HG02970 (cell line): Measurements from ENCODE around the gene ATG4C.
"Not testable (repeated sequence)": the region's sequence is repeated elsewhere in the genome, so short reads cannot be mapped to it uniquely, and the experiment has no call there.

Experiments used
- ATAC-seq: cut with Tn5 transposase; IDR thresholded peaks from one replicate; pipeline ENCODE4 v1.9.1; 2021; ENCODE audit warnings: mild to moderate bottlenecking, moderate library complexity, moderate number of reproducible peaks; ENCODE audit not compliant: unreplicated experiment, low FRiP score

ATG4C gene

GRCh38 chr1:62783736-62784508, at the start of gene ATG4C:
Gene ATG4C (plus strand): TSS chr1:62784132. CDS start chr1:62803787, 19,655 bp downstream.
- peak; percentile 91 for ATAC-seq

- no peak for ATAC-seq
Observed at GRCh38 chr1:62735491-62736171, 48.3 kb upstream of the ATG4C start.

GRCh38 chr1:62740701-62741100, 43.2 kb upstream of the ATG4C start:
- ATAC-seq, result not testable (repeated sequence)

GRCh38 chr1:62744611-62745577, 39.0 kb upstream of the ATG4C start:
- no peak for ATAC-seq

- no peak for ATAC-seq
Observed at GRCh38 chr1:62746086-62746808, 37.7 kb upstream of the ATG4C start.

- no peak for ATAC-seq
Observed at GRCh38 chr1:62746809-62747138, 37.2 kb upstream of the ATG4C start.

- ATAC-seq, result no peak
Observed at GRCh38 chr1:62753031-62753965, 30.6 kb upstream of the ATG4C start.

GRCh38 chr1:62754938-62755337, 29.0 kb upstream of the ATG4C start:
- ATAC-seq, result not testable (repeated sequence)

GRCh38 chr1:62756255-62756884, 27.6 kb upstream of the ATG4C start:
- not testable (repeated sequence) for ATAC-seq

GRCh38 chr1:62759232-62759875, 24.6 kb upstream of the ATG4C start:
- ATAC-seq, result not testable (repeated sequence)

- ATAC-seq, result not testable (repeated sequence)
Observed at GRCh38 chr1:62760021-62760782, 23.7 kb upstream of the ATG4C start.

- not testable (repeated sequence) for ATAC-seq
Observed at GRCh38 chr1:62761223-62761870, 22.6 kb upstream of the ATG4C start.

- ATAC-seq, result not testable (repeated sequence)
Observed at GRCh38 chr1:62762027-62762426, 21.9 kb upstream of the ATG4C start.

GRCh38 chr1:62765981-62766380, 18.0 kb upstream of the ATG4C start:
- ATAC-seq, result no peak

- not testable (repeated sequence) for ATAC-seq
Observed at GRCh38 chr1:62768551-62768950, 15.4 kb upstream of the ATG4C start.

- no peak for ATAC-seq
Observed at GRCh38 chr1:62772607-62773295, 11.2 kb upstream of the ATG4C start.
